K562 (cell line): ENCODE results near the gene VKORC1. TPM values are rescaled to one million over a fixed set of nuclear protein-coding genes. Genes with fewer than 3 reads are reported as not detected.

Experiments
- ATAC-seq: fragments of 200-7000 bp; cut with Tn5 transposase; 3 replicates; pipeline ENCODE4 v1.9.1; 2020; ENCODE audit warnings: moderate library complexity
- BruUV-seq: library from RNA; stranded (reverse); fragments of 400-500 nt; replicated peaks from 2 replicates; lab custom pipeline; 2021; lab: Mats Ljungman, UMichigan
- CTCF ChIA-PET: fragments of 300-600 bp; formaldehyde crosslinking; extraction: SDS; loops from one replicate; lab custom pipeline; 2021; ENCODE audit warnings: low intra/inter-chr PET ratio; lab: Yijun Ruan, JAX
- POLR2A ChIA-PET: fragments of 300-600, 350-650 bp; sonication (Branson Sonifier 250); formaldehyde crosslinking; extraction: SDS; loops from one replicate; lab custom pipeline; 2021; ENCODE audit warnings: antibody characterized with exemption, inconsistent platforms; lab: Yijun Ruan, JAX
- DNase-seq, 4 experiments: peaks; one replicate each; pipeline versions ENCODE4 v3.0.0 to v3.0.0-alpha.2; 2011 to 2018; ENCODE audit warnings: low spot score in 3 of 4, mixed read lengths in 3 of 4; ENCODE audit errors: extremely low read depth in 1 of 4
- FAIRE-seq: peaks from 2 replicates; lab custom pipeline; 2011; peaks lifted over from hg19 to GRCh38; lab: Jason Lieb, UNC
- H2AFZ ChIP-seq: 2 replicates; pipeline ENCODE4 v1.6.0; 2011; ENCODE audit warnings: low read depth, low read length, control low read depth, inconsistent platforms
- H3K27ac ChIP-seq: fragments of 200-600 bp; 3 replicates; pipeline ENCODE4 v1.8.0; 2011; ENCODE audit warnings: low read depth, mild to moderate bottlenecking, control low read depth, inconsistent platforms, low read length, moderate library complexity, mixed read lengths; ENCODE audit errors: extremely low read depth
- H3K27me3 ChIP-seq, 2 experiments: fragments of 300-600 bp in 1 of 2; 2 replicates in 1 of 2; 3 replicates in 1 of 2; pipeline versions ENCODE4 v1.6.0 to v1.8.0; 2011; ENCODE audit warnings: inconsistent platforms in 2 of 2, low read length in 2 of 2, mild to moderate bottlenecking in 1 of 2, mixed read lengths in 1 of 2, moderate library complexity in 1 of 2; ENCODE audit not compliant: control insufficient read depth in 2 of 2, insufficient read depth in 2 of 2
- H3K36me3 ChIP-seq: fragments of 300-600 bp; 3 replicates; pipeline ENCODE4 v1.8.0; 2011; ENCODE audit warnings: mild to moderate bottlenecking, low read length, inconsistent platforms; ENCODE audit not compliant: control insufficient read depth, insufficient read depth
- H3K4me1 ChIP-seq, 2 experiments: fragments of 200-600 bp in 1 of 2; replicated peaks in 1 of 2; 2 replicates in 1 of 2; 3 replicates in 1 of 2; pipeline versions ENCODE4 v1.5.1 to v1.8.0; 2011; ENCODE audit warnings: inconsistent platforms in 2 of 2, low read length in 2 of 2, mild to moderate bottlenecking in 1 of 2, mixed read lengths in 1 of 2, moderate library complexity in 1 of 2; ENCODE audit not compliant: control insufficient read depth in 2 of 2, insufficient read depth in 2 of 2
- H3K4me2 ChIP-seq: 2 replicates; pipeline ENCODE4 v1.6.1; 2011; ENCODE audit warnings: low read length, control low read depth, inconsistent platforms, mixed read lengths; ENCODE audit not compliant: insufficient read depth
- H3K4me3 ChIP-seq: fragments of 200-600 bp; sonication (generic), shearing (Covaris generic); 2 replicates; pipeline ENCODE4 v1.5.1; 2016; ENCODE audit warnings: control low read depth, inconsistent platforms
- H3K79me2 ChIP-seq: fragments of 200-600 bp; 3 replicates; pipeline ENCODE4 v1.8.0; 2011; ENCODE audit warnings: low read length, inconsistent platforms; ENCODE audit not compliant: control insufficient read depth, insufficient read depth
- H3K9ac ChIP-seq, 2 experiments: 2 replicates each; pipeline versions ENCODE4 v1.6.0 to v1.6.1; 2011; ENCODE audit warnings: low read depth in 2 of 2, low read length in 2 of 2, control low read depth in 1 of 2, inconsistent platforms in 1 of 2, mild to moderate bottlenecking in 1 of 2, mixed read lengths in 1 of 2; ENCODE audit not compliant: insufficient read depth in 1 of 2
- H3K9me1 ChIP-seq: one replicate; pipeline ENCODE4 v1.6.0; 2011; ENCODE audit warnings: inconsistent platforms, mild to moderate bottlenecking, low read length, moderate library complexity; ENCODE audit not compliant: control insufficient read depth, insufficient read depth
- H3K9me3 ChIP-seq: replicated peaks from 2 replicates; pipeline ENCODE4 v1.5.1; 2011; ENCODE audit warnings: low read depth, low read length, inconsistent platforms; ENCODE audit not compliant: control insufficient read depth, insufficient read depth
- H4K20me1 ChIP-seq: replicated peaks from 2 replicates; pipeline ENCODE4 v1.6.1; 2011; ENCODE audit warnings: low read length, inconsistent platforms, mixed read lengths; ENCODE audit not compliant: control insufficient read depth, insufficient read depth
- HNRNPL ChIP-seq: fragments of 200-400 bp; formaldehyde crosslinking; IDR thresholded peaks from 2 replicates; pipeline ENCODE4 v1.6.1; 2017; ENCODE audit warnings: low read depth, mild to moderate bottlenecking, low read length
- MTA2 ChIP-seq: fragments of 450-650 bp; IDR thresholded peaks from 2 replicates; pipeline ENCODE4 v1.6.1; 2016; ENCODE audit warnings: low read depth
- NR2C2 ChIP-seq, 2 experiments: fragments of 200-800 bp in 1 of 2; sonication (Bioruptor generic) in 1 of 2; sonication (generic) in 1 of 2; formaldehyde crosslinking in 1 of 2; IDR thresholded peaks; 2 replicates each; pipeline versions ENCODE4 v1.6.1 to v1.8.0; 2016 to 2022; ENCODE audit warnings: mild to moderate bottlenecking in 1 of 2, missing compliant biosample characterization in 1 of 2, missing genetic modification characterization in 1 of 2, missing genetic modification reagents in 1 of 2
- RB1 ChIP-seq: fragments of 450-650 bp; IDR thresholded peaks from 2 replicates; pipeline ENCODE4 v1.6.1; 2017; ENCODE audit warnings: low read depth, mild to moderate bottlenecking
- RCOR1 ChIP-seq, 2 experiments: IDR thresholded peaks; 2 replicates each; pipeline ENCODE4 v1.6.1; 2012; ENCODE audit warnings: low read depth in 2 of 2, low read length in 2 of 2, borderline replicate concordance in 1 of 2, improper control_type of control experiment in 1 of 2
- ZNF133 ChIP-seq: fragments of 250-450 bp; sonication (Bioruptor Pico); IDR thresholded peaks from 2 replicates; pipeline ENCODE4 v1.4.0; 2020; ENCODE audit warnings: mild to moderate bottlenecking
- ZNF431 ChIP-seq: sonication (generic); formaldehyde crosslinking; IDR thresholded peaks from 2 replicates; pipeline ENCODE4 v1.8.0; 2022; ENCODE audit warnings: mild to moderate bottlenecking, missing genetic modification reagents
- WGBS: fragments of 100-300 bp; shearing (Covaris generic); methylation state at CpG from one replicate; pipeline ENCODE4 v1.1.6; 2016; ENCODE audit warnings: low coverage, mixed read lengths; ENCODE audit not compliant: insufficient coverage; ENCODE audit errors: missing lambda C conversion rate; 5-methylcytosine and 5-hydroxymethylcytosine counted together
- in situ Hi-C: fragments of 300-500 bp; cut with MboI; formaldehyde crosslinking; loops from 4 replicates; pipeline ENCODE4 v1.15.0; 2018; ENCODE audit warnings: inconsistent platforms, mixed read lengths
- intact Hi-C: fragments of 100-400 bp; cut with micrococcal nuclease; formaldehyde crosslinking; loops from 2 replicates; pipeline ENCODE4 v1.14.2; 2022
- polyA plus RNA-seq, 8 experiments: library from polyadenylated mRNA; depleted of rRNA in 4 of 8; stranded (reverse) in 5 of 8; unstranded in 3 of 8; fragments of >200 nt; fragmentation: Nextera tagmentation in 2 of 8; fragmentation: Illumina TruSeq in 1 of 8; extraction: Ambion mirVana in 2 of 8; extraction: Trizol in 1 of 8; gene quantifications; 2 replicates each; pipeline versions ENCODE4 v1.2.1 to v1.2.3, GENCODE V29; 2011 to 2014; ENCODE audit warnings: inconsistent platforms in 1 of 8, missing spikeins in 1 of 8
- total RNA-seq, 7 experiments: library from RNA; depleted of rRNA in 6 of 7; stranded (reverse); fragments of >200 nt in 6 of 7; fragmentation: Illumina TruSeq in 2 of 7; extraction: Trizol in 2 of 7; gene quantifications; 2 replicates each; pipeline versions ENCODE4 v1.2.1 to v1.2.3, GENCODE V29; 2011 to 2021; ENCODE audit warnings: low replicate concordance in 1 of 7
- TF ChIP-seq, protein P1 (sequence below): fragments of 450-650 bp; IDR thresholded peaks from 2 replicates; pipeline ENCODE4 v1.7.0; 2016; ENCODE audit warnings: borderline replicate concordance
- TF ChIP-seq, protein P2 (sequence below), 2 experiments: fragments of 450-650 bp; conservative IDR thresholded peaks; 2 replicates each; pipeline ENCODE4 v1.6.1; 2017; ENCODE audit warnings: mild to moderate bottlenecking in 2 of 2, moderate library complexity in 2 of 2
- TF ChIP-seq, protein P3 (sequence below): IDR thresholded peaks from 3 replicates; pipeline ENCODE4 v1.6.1; 2011; ENCODE audit warnings: borderline replicate concordance, mild to moderate bottlenecking, moderate library complexity; ENCODE audit not compliant: insufficient read length; ENCODE audit errors: extremely low read depth
- TF ChIP-seq, protein P4 (sequence below): fragments of 450-650 bp; IDR thresholded peaks from 2 replicates; pipeline ENCODE4 v1.6.1; 2016; ENCODE audit warnings: low read depth, mild to moderate bottlenecking, moderate library complexity
- TF ChIP-seq, protein P5 (sequence below): sonication (generic); formaldehyde crosslinking; IDR thresholded peaks from 2 replicates; pipeline ENCODE4 v1.8.0; 2022; ENCODE audit warnings: mild to moderate bottlenecking, missing genetic modification reagents

VKORC1 gene
- total and polyA plus RNA-seq, 9 of the 15 experiments (the other 6 are each of a cell fraction or from before 2014, with no cell fraction given), result 30.0 to 119 (median 62.1) TPM

DNA sequence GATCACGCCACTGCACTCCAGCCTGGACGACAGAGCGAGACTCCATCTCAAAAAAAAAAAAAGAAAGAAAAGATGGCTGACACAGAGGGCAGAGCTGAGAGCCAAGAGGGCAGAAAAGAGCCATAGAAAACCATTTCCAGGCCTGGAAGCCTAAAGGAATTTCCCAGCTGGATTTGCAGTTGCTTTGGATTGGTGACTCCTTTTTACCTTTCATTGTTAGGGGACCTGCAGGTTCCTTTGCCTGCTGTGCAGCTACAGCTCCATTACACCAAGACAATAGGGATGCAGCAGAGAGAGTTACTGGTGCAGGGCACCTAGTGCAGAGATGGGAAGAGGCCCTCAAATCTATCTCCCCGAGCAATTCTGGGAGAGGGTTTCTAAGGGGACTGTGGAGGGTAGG lies 39.0 kb downstream of the VKORC1 start:
- no peak for FAIRE-seq
- TF ChIP-seq, protein P1, sequence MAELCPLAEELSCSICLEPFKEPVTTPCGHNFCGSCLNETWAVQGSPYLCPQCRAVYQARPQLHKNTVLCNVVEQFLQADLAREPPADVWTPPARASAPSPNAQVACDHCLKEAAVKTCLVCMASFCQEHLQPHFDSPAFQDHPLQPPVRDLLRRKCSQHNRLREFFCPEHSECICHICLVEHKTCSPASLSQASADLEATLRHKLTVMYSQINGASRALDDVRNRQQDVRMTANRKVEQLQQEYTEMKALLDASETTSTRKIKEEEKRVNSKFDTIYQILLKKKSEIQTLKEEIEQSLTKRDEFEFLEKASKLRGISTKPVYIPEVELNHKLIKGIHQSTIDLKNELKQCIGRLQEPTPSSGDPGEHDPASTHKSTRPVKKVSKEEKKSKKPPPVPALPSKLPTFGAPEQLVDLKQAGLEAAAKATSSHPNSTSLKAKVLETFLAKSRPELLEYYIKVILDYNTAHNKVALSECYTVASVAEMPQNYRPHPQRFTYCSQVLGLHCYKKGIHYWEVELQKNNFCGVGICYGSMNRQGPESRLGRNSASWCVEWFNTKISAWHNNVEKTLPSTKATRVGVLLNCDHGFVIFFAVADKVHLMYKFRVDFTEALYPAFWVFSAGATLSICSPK, result no peak
- TF ChIP-seq, protein P2, sequence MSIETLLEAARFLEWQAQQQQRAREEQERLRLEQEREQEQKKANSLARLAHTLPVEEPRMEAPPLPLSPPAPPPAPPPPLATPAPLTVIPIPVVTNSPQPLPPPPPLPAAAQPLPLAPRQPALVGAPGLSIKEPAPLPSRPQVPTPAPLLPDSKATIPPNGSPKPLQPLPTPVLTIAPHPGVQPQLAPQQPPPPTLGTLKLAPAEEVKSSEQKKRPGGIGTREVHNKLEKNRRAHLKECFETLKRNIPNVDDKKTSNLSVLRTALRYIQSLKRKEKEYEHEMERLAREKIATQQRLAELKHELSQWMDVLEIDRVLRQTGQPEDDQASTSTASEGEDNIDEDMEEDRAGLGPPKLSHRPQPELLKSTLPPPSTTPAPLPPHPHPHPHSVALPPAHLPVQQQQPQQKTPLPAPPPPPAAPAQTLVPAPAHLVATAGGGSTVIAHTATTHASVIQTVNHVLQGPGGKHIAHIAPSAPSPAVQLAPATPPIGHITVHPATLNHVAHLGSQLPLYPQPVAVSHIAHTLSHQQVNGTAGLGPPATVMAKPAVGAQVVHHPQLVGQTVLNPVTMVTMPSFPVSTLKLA (conservative IDR thresholded peaks at IDR 0.05), result no peak
- TF ChIP-seq NR2C2 (CRISPR knock-in tag; IDR thresholded peaks at IDR 0.05) (no peak), NR2C2 (tag; IDR thresholded peaks at IDR 0.05) (no peak), RCOR1 (IDR thresholded peaks at IDR 0.05; ENCODE audit: borderline replicate concordance in 1 of 2, low read depth in 2 of 2, low read length in 2 of 2) (no peak), ZNF431 (CRISPR knock-in tag) (no peak), MTA2 (no peak), RB1 (no peak), HNRNPL (no peak), ZNF133 (CRISPR knock-in tag) (no peak)
- TF ChIP-seq, protein P3, sequence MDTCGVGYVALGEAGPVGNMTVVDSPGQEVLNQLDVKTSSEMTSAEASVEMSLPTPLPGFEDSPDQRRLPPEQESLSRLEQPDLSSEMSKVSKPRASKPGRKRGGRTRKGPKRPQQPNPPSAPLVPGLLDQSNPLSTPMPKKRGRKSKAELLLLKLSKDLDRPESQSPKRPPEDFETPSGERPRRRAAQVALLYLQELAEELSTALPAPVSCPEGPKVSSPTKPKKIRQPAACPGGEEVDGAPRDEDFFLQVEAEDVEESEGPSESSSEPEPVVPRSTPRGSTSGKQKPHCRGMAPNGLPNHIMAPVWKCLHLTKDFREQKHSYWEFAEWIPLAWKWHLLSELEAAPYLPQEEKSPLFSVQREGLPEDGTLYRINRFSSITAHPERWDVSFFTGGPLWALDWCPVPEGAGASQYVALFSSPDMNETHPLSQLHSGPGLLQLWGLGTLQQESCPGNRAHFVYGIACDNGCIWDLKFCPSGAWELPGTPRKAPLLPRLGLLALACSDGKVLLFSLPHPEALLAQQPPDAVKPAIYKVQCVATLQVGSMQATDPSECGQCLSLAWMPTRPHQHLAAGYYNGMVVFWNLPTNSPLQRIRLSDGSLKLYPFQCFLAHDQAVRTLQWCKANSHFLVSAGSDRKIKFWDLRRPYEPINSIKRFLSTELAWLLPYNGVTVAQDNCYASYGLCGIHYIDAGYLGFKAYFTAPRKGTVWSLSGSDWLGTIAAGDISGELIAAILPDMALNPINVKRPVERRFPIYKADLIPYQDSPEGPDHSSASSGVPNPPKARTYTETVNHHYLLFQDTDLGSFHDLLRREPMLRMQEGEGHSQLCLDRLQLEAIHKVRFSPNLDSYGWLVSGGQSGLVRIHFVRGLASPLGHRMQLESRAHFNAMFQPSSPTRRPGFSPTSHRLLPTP, result no peak
- TF ChIP-seq, protein P4, sequence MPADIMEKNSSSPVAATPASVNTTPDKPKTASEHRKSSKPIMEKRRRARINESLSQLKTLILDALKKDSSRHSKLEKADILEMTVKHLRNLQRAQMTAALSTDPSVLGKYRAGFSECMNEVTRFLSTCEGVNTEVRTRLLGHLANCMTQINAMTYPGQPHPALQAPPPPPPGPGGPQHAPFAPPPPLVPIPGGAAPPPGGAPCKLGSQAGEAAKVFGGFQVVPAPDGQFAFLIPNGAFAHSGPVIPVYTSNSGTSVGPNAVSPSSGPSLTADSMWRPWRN, result no peak
- TF ChIP-seq, protein P5, sequence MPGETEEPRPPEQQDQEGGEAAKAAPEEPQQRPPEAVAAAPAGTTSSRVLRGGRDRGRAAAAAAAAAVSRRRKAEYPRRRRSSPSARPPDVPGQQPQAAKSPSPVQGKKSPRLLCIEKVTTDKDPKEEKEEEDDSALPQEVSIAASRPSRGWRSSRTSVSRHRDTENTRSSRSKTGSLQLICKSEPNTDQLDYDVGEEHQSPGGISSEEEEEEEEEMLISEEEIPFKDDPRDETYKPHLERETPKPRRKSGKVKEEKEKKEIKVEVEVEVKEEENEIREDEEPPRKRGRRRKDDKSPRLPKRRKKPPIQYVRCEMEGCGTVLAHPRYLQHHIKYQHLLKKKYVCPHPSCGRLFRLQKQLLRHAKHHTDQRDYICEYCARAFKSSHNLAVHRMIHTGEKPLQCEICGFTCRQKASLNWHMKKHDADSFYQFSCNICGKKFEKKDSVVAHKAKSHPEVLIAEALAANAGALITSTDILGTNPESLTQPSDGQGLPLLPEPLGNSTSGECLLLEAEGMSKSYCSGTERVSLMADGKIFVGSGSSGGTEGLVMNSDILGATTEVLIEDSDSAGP (CRISPR knock-in tag), result no peak

More for the DNA sequence above, 39.0 kb downstream of the VKORC1 start:
- in situ Hi-C loops, result no loop called here
- Histone ChIP-seq H3K9me1 (no peaks in the 10 kb centered on the region), H3K4me2 (no peak overlapping the region), H3K4me3 (no peak overlapping the region), H3K27me3 (peaks cover 0 to 1% of the 10 kb centered on the region in 2 experiments; a peak in 1 of 5 replicates), H3K36me3 (peaks cover 4% of the 10 kb centered on the region; the same call in 1 of the 3 replicates), H4K20me1 (no peaks in the 10 kb centered on the region), H3K27ac (no peak overlapping the region), H3K9me3 (no peaks in the 10 kb centered on the region), H3K79me2 (no peaks in the 10 kb centered on the region), H2AFZ (no peak overlapping the region), H3K9ac (no peak overlapping the region), H3K4me1 (peaks cover 0 to 3% of the 10 kb centered on the region in 2 experiments; a peak in 2 of 5 replicates)
- intact Hi-C loops, result no loop called here
- no peak for DNase-seq
- ATAC-seq, result no peak
- 42% methylated on average over 3 of the region's 4 CpGs for WGBS
- no TSS peak for BruUV-seq
- CTCF ChIA-PET, result no interaction called here
- POLR2A ChIA-PET, result interaction anchor here (0.6 to 2.0 kb wide), 4 partner anchors 11 to 86 kb away, joined by 3 to 4 read pairs (median 4); partner anchors contain the start of genes ZNF646 and ZNF668
